Breast epithelium (tissue), 4 donors: ENCODE measurements around the gene CHL1. TPM values are rescaled to one million over a fixed set of nuclear protein-coding genes. Genes with fewer than 3 reads are reported as not detected.

Experiments used
- DNase-seq, 2 donors: peaks; one replicate each; pipeline ENCODE4 v3.0.0-alpha.2; 2019; ENCODE audit warnings: low spot score in 2 of 2
- H3K27ac ChIP-seq, 2 donors: fragments of 200-600 bp; sonication (generic) in 1 of 2; one replicate each; pipeline ENCODE4 v1.5.1; 2016 to 2019; ENCODE audit warnings: mild to moderate bottlenecking in 1 of 2
- H3K27me3 ChIP-seq, 2 donors: fragments of 200-600 bp; sonication (generic) in 1 of 2; one replicate each; pipeline versions ENCODE4 v1.5.1 to v1.6.0; 2017 to 2019; ENCODE audit warnings: control low read depth in 1 of 2, mild to moderate bottlenecking in 1 of 2
- H3K36me3 ChIP-seq: fragments of 200-600 bp; one replicate; pipeline ENCODE4 v1.5.1; 2019
- H3K4me1 ChIP-seq, 2 donors: fragments of 200-600 bp; sonication (generic); one replicate each; pipeline ENCODE4 v1.5.1; 2016 to 2019; ENCODE audit warnings: control low read depth in 1 of 2
- H3K4me3 ChIP-seq, 3 donors: fragments of 200-600 bp; sonication (generic); 1 replicate in 2 of 3; 2 replicates in 1 of 3; pipeline ENCODE4 v1.5.1; 2016 to 2019; ENCODE audit warnings: mild to moderate bottlenecking in 3 of 3, moderate library complexity in 2 of 3
- H3K9me3 ChIP-seq, 2 donors: fragments of 200-600 bp; sonication (generic) in 1 of 2; one replicate each; pipeline ENCODE4 v1.5.1; 2016 to 2019; ENCODE audit warnings: control low read depth in 1 of 2
- POLR2A ChIP-seq: fragments of 450-650 bp; IDR thresholded peaks from one replicate; pipeline ENCODE4 v1.6.1; 2016; ENCODE audit warnings: antibody characterized with exemption, mild to moderate bottlenecking, moderate library complexity
- POLR2AphosphoS5 ChIP-seq, 3 donors: sonication (generic); formaldehyde crosslinking; IDR thresholded peaks; one replicate each; pipeline ENCODE4 v1.6.1; 2017; ENCODE audit warnings: antibody characterized with exemption in 3 of 3
- intact Hi-C: fragments of 100-400 bp; cut with DNase I; formaldehyde crosslinking; loops from one replicate; pipeline ENCODE4 v1.15.1; 2023; ENCODE audit warnings: low total_unique reads
- total RNA-seq, 3 donors: library from RNA; depleted of rRNA; stranded (reverse); fragments of >200 nt; gene quantifications; one replicate each; pipeline ENCODE4 v1.1.0, GENCODE V29; 2016
- TF ChIP-seq, protein P1 (sequence below), 3 donors: fragments of 450-650 bp; IDR thresholded peaks; one replicate each; pipeline ENCODE4 v1.5.1; 2016 to 2017; ENCODE audit warnings: antibody characterized with exemption in 3 of 3, mild to moderate bottlenecking in 3 of 3, moderate library complexity in 3 of 3

Gene CHL1
- total RNA-seq, 3 donors from 2014 or later, result 34.8 to 49.8 (median 40.3) TPM

DNA sequence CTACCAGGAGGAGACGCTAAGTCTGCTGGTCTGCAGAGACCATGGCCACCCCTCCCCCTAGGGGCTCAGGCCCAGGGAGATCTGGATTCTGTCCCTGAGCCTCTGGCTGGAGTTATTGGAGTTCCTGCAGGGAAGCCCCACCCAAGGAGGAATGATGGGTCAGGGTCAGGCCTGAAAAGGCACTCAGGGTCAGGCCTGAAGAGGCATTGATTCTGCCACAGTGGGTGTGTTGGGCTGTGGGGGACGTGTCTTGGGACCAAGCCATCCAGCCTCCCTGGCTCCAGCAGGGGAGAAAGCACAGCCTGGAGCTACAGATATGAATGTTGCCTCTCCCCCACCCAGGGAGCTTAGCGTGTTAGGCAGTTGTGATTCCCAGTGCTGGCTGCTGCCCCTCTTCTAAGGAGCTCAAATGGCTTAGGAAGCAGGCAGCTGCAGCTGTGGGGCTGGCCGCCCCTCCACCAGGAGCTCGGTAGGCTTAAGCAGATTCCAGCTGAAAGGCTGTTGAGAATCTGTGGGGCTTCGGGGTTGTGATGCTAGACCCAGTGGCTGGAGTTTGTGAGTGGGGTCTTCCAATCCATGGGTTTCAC, 176.7 kb downstream of the CHL1 start:
- no peaks in the 10 kb centered on the region for H3K4me1 ChIP-seq
- no peaks in the 10 kb centered on the region for H3K27me3 ChIP-seq
- H3K27ac ChIP-seq, result no peak overlapping the region
- no peaks in the 10 kb centered on the region for H3K9me3 ChIP-seq
- no peak overlapping the region for H3K4me3 ChIP-seq
- intact Hi-C loops, result no loop called here
- no peak for DNase-seq
- TF ChIP-seq, protein P1, sequence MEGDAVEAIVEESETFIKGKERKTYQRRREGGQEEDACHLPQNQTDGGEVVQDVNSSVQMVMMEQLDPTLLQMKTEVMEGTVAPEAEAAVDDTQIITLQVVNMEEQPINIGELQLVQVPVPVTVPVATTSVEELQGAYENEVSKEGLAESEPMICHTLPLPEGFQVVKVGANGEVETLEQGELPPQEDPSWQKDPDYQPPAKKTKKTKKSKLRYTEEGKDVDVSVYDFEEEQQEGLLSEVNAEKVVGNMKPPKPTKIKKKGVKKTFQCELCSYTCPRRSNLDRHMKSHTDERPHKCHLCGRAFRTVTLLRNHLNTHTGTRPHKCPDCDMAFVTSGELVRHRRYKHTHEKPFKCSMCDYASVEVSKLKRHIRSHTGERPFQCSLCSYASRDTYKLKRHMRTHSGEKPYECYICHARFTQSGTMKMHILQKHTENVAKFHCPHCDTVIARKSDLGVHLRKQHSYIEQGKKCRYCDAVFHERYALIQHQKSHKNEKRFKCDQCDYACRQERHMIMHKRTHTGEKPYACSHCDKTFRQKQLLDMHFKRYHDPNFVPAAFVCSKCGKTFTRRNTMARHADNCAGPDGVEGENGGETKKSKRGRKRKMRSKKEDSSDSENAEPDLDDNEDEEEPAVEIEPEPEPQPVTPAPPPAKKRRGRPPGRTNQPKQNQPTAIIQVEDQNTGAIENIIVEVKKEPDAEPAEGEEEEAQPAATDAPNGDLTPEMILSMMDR (IDR thresholded peaks at IDR 0.05), result no peak
- TF ChIP-seq POLR2A, result no peak
- no peak for TF ChIP-seq POLR2AphosphoS5 (IDR thresholded peaks at IDR 0.05)
- no peaks in the 10 kb centered on the region for H3K36me3 ChIP-seq

DNA sequence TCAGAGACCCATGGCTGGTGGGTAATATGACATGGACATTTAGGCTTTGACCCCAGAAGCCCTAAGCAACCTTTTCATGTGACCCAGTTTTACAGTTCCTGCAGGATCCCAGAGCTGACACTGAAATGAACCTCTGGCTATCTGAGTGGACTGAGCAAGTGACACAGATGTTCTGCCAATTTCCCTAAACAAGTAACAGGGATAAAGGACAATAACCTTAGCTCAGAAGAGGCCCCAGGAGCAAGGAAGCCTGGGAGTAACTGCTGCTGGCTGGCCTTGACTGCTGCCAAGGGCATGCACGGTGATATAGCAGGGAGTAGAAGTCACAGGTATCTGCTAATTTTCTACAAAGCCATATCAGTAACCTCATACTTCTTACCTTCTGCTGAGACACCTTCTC, 177.9 kb downstream of the CHL1 start:
- TF ChIP-seq, protein P1 (IDR thresholded peaks at IDR 0.05), result no peak
- no peak for TF ChIP-seq POLR2AphosphoS5 (IDR thresholded peaks at IDR 0.05)

DNA sequence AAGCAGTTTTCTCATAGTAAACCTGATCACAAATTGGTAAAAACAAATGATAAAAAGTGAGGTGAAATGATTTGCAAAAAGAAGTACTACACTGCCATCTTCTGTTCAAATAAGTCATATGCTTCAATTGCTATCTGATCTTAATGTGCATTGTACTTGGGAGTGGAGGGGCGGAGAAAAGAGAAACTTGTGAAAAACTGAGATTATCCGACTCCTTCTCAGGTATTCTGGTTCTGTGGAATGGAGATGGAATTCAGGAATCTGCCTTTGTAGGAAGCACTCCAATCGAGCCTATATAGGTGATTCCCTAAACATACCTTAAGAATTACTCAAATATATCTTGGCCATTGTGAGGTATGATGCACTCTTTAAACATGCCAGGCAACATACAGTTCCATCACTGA, 180.6 kb downstream of the CHL1 start:
- intact Hi-C loops, result no loop called here
- no peak for DNase-seq
- H3K4me3 ChIP-seq, result no peak overlapping the region
- no peaks in the 10 kb centered on the region for H3K27me3 ChIP-seq
- no peaks in the 10 kb centered on the region for H3K4me1 ChIP-seq
- H3K9me3 ChIP-seq, result no peaks in the 10 kb centered on the region
- H3K27ac ChIP-seq, result no peak overlapping the region
- TF ChIP-seq POLR2AphosphoS5 (IDR thresholded peaks at IDR 0.05) (no peak), POLR2A (no peak)
- TF ChIP-seq, protein P1 (IDR thresholded peaks at IDR 0.05), result peak in 2 of 3 donors; percentile 19 to 47
- H3K36me3 ChIP-seq, result no peaks in the 10 kb centered on the region

More for the DNA sequence above, 177.9 kb downstream of the CHL1 start:
- intact Hi-C loops, result no loop called here
- no peak overlapping the region for H3K4me3 ChIP-seq
- no peaks in the 10 kb centered on the region for H3K9me3 ChIP-seq
- H3K36me3 ChIP-seq, result no peaks in the 10 kb centered on the region
- DNase-seq, result no peak
- no peaks in the 10 kb centered on the region for H3K4me1 ChIP-seq
- H3K27me3 ChIP-seq, result no peaks in the 10 kb centered on the region
- H3K27ac ChIP-seq, result no peak overlapping the region

DNA sequence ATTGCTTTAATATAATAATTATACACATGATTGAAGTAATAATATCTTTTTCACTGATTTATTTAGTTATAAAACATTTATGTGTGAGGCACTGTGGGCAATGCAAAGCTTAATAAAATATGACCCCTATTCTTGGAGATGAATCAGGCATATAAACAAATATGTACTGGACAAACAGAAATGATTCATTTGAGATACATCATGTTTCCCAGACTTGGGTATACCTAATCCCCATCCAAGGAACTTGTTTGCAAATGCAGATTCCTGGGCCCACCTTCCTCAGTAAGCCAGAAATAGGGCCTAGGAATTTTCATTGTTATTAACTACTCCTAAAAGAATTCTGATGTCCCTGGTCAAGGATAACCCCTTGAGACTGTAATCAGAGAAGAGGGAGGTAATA, 184.2 kb downstream of the CHL1 start:
- intact Hi-C loops, result no loop called here
- TF ChIP-seq, protein P1 (IDR thresholded peaks at IDR 0.05), result no peak
- TF ChIP-seq POLR2AphosphoS5 (IDR thresholded peaks at IDR 0.05), result no peak
- TF ChIP-seq POLR2A, result no peak
- no peaks in the 10 kb centered on the region for H3K4me1 ChIP-seq

DNA sequence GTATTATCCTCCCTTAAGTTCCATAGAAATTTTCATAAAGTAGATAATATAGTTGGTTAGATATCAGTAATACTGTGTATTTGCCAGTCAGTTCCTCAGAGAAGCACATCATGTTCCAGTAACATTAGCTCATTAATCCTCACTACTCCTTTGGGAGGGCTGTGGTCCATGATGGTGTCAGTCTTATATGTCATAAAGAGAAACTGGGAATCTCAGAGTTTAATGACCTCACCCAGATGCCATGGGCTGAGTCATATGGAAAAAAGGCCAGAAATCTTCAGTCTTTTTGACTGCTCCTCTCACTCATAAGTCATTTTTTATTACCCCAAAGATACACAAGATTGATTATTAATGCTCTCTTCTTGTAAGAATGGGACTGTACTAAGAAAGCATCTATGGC, 188.6 kb downstream of the CHL1 start:
- Histone ChIP-seq H3K27me3 (no peaks in the 10 kb centered on the region), H3K27ac (no peak overlapping the region)

More for the DNA sequence above, 184.2 kb downstream of the CHL1 start:
- no peak overlapping the region for H3K27ac ChIP-seq
- no peaks in the 10 kb centered on the region for H3K36me3 ChIP-seq
- DNase-seq, result no peak
- no peak overlapping the region for H3K4me3 ChIP-seq
- H3K9me3 ChIP-seq, result no peaks in the 10 kb centered on the region
- no peaks in the 10 kb centered on the region for H3K27me3 ChIP-seq

More for the DNA sequence above, 188.6 kb downstream of the CHL1 start:
- TF ChIP-seq POLR2A, result no peak
- TF ChIP-seq, protein P1 (IDR thresholded peaks at IDR 0.05), result no peak
- TF ChIP-seq POLR2AphosphoS5 (IDR thresholded peaks at IDR 0.05), result no peak
- Histone ChIP-seq H3K9me3 (no peaks in the 10 kb centered on the region), H3K36me3 (no peaks in the 10 kb centered on the region), H3K4me3 (no peak overlapping the region), H3K4me1 (no peaks in the 10 kb centered on the region)
- intact Hi-C loops, result no loop called here
- DNase-seq, result no peak
